BLaER1 treated with 17β-estradiol and CSF1 and Interleukin-3, amounts not matched to agents 10 nM and 100 nM (cell line): ENCODE data around the gene LDB2.

ENCODE experiments used
- H3K27ac ChIP-seq, 11 experiments: shearing (Covaris generic); formaldehyde crosslinking; 2 replicates each; pipeline ENCODE4 v1.8.1; 2022
- H3K27me3 ChIP-seq, 11 experiments: shearing (Covaris generic); formaldehyde crosslinking; 2 replicates each; pipeline ENCODE4 v1.8.1; 2022
- H3K36me3 ChIP-seq, 11 experiments: shearing (Covaris generic); formaldehyde crosslinking; 2 replicates each; pipeline ENCODE4 v1.8.1; 2022
- H3K4me1 ChIP-seq, 10 experiments: shearing (Covaris generic); formaldehyde crosslinking; 2 replicates each; pipeline ENCODE4 v1.8.1; 2022
- H3K4me2 ChIP-seq, 11 experiments: shearing (Covaris generic); formaldehyde crosslinking; 2 replicates each; pipeline ENCODE4 v1.8.1; 2022
- H3K4me3 ChIP-seq, 10 experiments: shearing (Covaris generic); formaldehyde crosslinking; 2 replicates each; pipeline ENCODE4 v1.8.1; 2022
- H3K9ac ChIP-seq, 11 experiments: shearing (Covaris generic); formaldehyde crosslinking; 2 replicates each; pipeline ENCODE4 v1.8.1; 2022
- H3K9me3 ChIP-seq, 11 experiments: shearing (Covaris generic); formaldehyde crosslinking; replicated peaks in 1 of 11; 2 replicates each; pipeline ENCODE4 v1.8.1; 2022
- H4K20me1 ChIP-seq, 11 experiments: shearing (Covaris generic); formaldehyde crosslinking; 2 replicates each; pipeline ENCODE4 v1.8.1; 2022
- Cebpa-rat ChIP-seq, 11 experiments: shearing (Covaris generic); IDR thresholded peaks; 2 replicates each; pipeline ENCODE4 v1.8.1; 2022

LDB2 gene

GRCh38 chr4:16713696-16714095 is 184.7 kb downstream of the LDB2 start:
- no peak overlapping the region for H3K4me2 ChIP-seq
- TF ChIP-seq Cebpa-rat (IDR thresholded peaks at IDR 0.05): no peak
- no peaks in the 10 kb centered on the region for H3K36me3 ChIP-seq
- no peaks in the 10 kb centered on the region for H3K27me3 ChIP-seq
- no peaks in the 10 kb centered on the region for H3K4me1 ChIP-seq
- no peaks in the 10 kb centered on the region for H3K9me3 ChIP-seq
- no peaks in the 10 kb centered on the region for H4K20me1 ChIP-seq
- no peak overlapping the region for H3K27ac ChIP-seq
- H3K4me3 ChIP-seq: no peak overlapping the region
- H3K9ac ChIP-seq: no peak overlapping the region

- no peaks in the 10 kb centered on the region for H3K27me3 ChIP-seq
- H3K36me3 ChIP-seq: no peaks in the 10 kb centered on the region
- no peak for TF ChIP-seq Cebpa-rat (IDR thresholded peaks at IDR 0.05)
- no peaks in the 10 kb centered on the region for H4K20me1 ChIP-seq
- H3K4me2 ChIP-seq: no peak overlapping the region
- H3K27ac ChIP-seq: no peak overlapping the region
- no peak overlapping the region for H3K4me3 ChIP-seq
- H3K9ac ChIP-seq: no peak overlapping the region
- H3K4me1 ChIP-seq: no peaks in the 10 kb centered on the region
- H3K9me3 ChIP-seq: no peaks in the 10 kb centered on the region
Measured at GRCh38 chr4:16713271-16713670, 185.2 kb downstream of the LDB2 start.

- Histone ChIP-seq H3K9me3 (no peaks in the 10 kb centered on the region), H3K27ac (no peak overlapping the region)
Measured at GRCh38 chr4:16710198-16710597, 188.2 kb downstream of the LDB2 start.

GRCh38 chr4:16707874-16708273 is 190.6 kb downstream of the LDB2 start:
- no peaks in the 10 kb centered on the region for H3K36me3 ChIP-seq
- no peak for TF ChIP-seq Cebpa-rat (IDR thresholded peaks at IDR 0.05)
- H3K4me1 ChIP-seq: no peaks in the 10 kb centered on the region
- no peak overlapping the region for H3K4me3 ChIP-seq
- no peak overlapping the region for H3K4me2 ChIP-seq
- no peaks in the 10 kb centered on the region for H3K27me3 ChIP-seq
- no peaks in the 10 kb centered on the region for H4K20me1 ChIP-seq
- H3K9ac ChIP-seq: no peak overlapping the region
- no peak overlapping the region for H3K27ac ChIP-seq
- H3K9me3 ChIP-seq: no peaks in the 10 kb centered on the region

More at GRCh38 chr4:16710198-16710597, 188.2 kb downstream of the LDB2 start:
- H3K4me1 ChIP-seq: no peaks in the 10 kb centered on the region
- no peak overlapping the region for H3K9ac ChIP-seq
- H3K27me3 ChIP-seq: no peaks in the 10 kb centered on the region
- H3K4me3 ChIP-seq: no peak overlapping the region
- H3K4me2 ChIP-seq: no peak overlapping the region
- no peaks in the 10 kb centered on the region for H4K20me1 ChIP-seq
- TF ChIP-seq Cebpa-rat (IDR thresholded peaks at IDR 0.05): no peak
- H3K36me3 ChIP-seq: no peaks in the 10 kb centered on the region

- no peaks in the 10 kb centered on the region for H3K36me3 ChIP-seq
- no peak for TF ChIP-seq Cebpa-rat (IDR thresholded peaks at IDR 0.05)
- no peak overlapping the region for H3K4me2 ChIP-seq
- H4K20me1 ChIP-seq: no peaks in the 10 kb centered on the region
- no peak overlapping the region for H3K9ac ChIP-seq
- H3K4me3 ChIP-seq: no peak overlapping the region
- no peak overlapping the region for H3K27ac ChIP-seq
- no peaks in the 10 kb centered on the region for H3K4me1 ChIP-seq
- H3K27me3 ChIP-seq: no peaks in the 10 kb centered on the region
- no peaks in the 10 kb centered on the region for H3K9me3 ChIP-seq
Measured at GRCh38 chr4:16706251-16706650, 192.2 kb downstream of the LDB2 start.

- Histone ChIP-seq H3K9me3 (no peaks in the 10 kb centered on the region), H3K4me2 (no peak overlapping the region), H3K9ac (no peak overlapping the region), H3K4me3 (no peak overlapping the region), H3K27ac (no peak overlapping the region), H3K36me3 (no peaks in the 10 kb centered on the region), H3K4me1 (no peaks in the 10 kb centered on the region), H4K20me1 (no peaks in the 10 kb centered on the region), H3K27me3 (no peaks in the 10 kb centered on the region)
- no peak for TF ChIP-seq Cebpa-rat (IDR thresholded peaks at IDR 0.05)
Measured at GRCh38 chr4:16705341-16705740, 193.1 kb downstream of the LDB2 start.

GRCh38 chr4:16704489-16704888 is 194.0 kb downstream of the LDB2 start:
- no peaks in the 10 kb centered on the region for H3K36me3 ChIP-seq
- no peak for TF ChIP-seq Cebpa-rat (IDR thresholded peaks at IDR 0.05)
- no peaks in the 10 kb centered on the region for H3K4me1 ChIP-seq
- no peak overlapping the region for H3K9ac ChIP-seq
- no peaks in the 10 kb centered on the region for H4K20me1 ChIP-seq
- no peak overlapping the region for H3K4me2 ChIP-seq
- H3K27me3 ChIP-seq: no peaks in the 10 kb centered on the region
- no peak overlapping the region for H3K27ac ChIP-seq
- H3K9me3 ChIP-seq: no peaks in the 10 kb centered on the region
- H3K4me3 ChIP-seq: no peak overlapping the region

- H3K4me2 ChIP-seq: no peak overlapping the region
- no peak overlapping the region for H3K9ac ChIP-seq
- no peak overlapping the region for H3K4me3 ChIP-seq
- no peaks in the 10 kb centered on the region for H3K9me3 ChIP-seq
- H4K20me1 ChIP-seq: no peaks in the 10 kb centered on the region
- no peaks in the 10 kb centered on the region for H3K4me1 ChIP-seq
- H3K27ac ChIP-seq: no peak overlapping the region
- no peak for TF ChIP-seq Cebpa-rat (IDR thresholded peaks at IDR 0.05)
- H3K27me3 ChIP-seq: no peaks in the 10 kb centered on the region
- no peaks in the 10 kb centered on the region for H3K36me3 ChIP-seq
Measured at GRCh38 chr4:16695896-16696295, 202.5 kb downstream of the LDB2 start.

- H3K27ac ChIP-seq: no peak overlapping the region
Measured at GRCh38 chr4:16694884-16695276, 203.6 kb downstream of the LDB2 start.

GRCh38 chr4:16694173-16694883 is 204.1 kb downstream of the LDB2 start:
- Histone ChIP-seq H3K9me3 (no peaks in the 10 kb centered on the region), H3K4me2 (no peak overlapping the region)

More at GRCh38 chr4:16694884-16695276, 203.6 kb downstream of the LDB2 start:
- Histone ChIP-seq H3K4me3 (no peak overlapping the region), H3K27me3 (no peaks in the 10 kb centered on the region), H3K36me3 (no peaks in the 10 kb centered on the region), H3K9ac (no peak overlapping the region), H3K4me2 (no peak overlapping the region), H4K20me1 (no peaks in the 10 kb centered on the region), H3K9me3 (no peaks in the 10 kb centered on the region), H3K4me1 (no peaks in the 10 kb centered on the region)
- TF ChIP-seq Cebpa-rat (IDR thresholded peaks at IDR 0.05): no peak

More at GRCh38 chr4:16694173-16694883, 204.1 kb downstream of the LDB2 start:
- Histone ChIP-seq H3K4me3 (no peak overlapping the region), H3K27ac (no peak overlapping the region), H3K27me3 (no peaks in the 10 kb centered on the region), H3K9ac (no peak overlapping the region), H3K36me3 (no peaks in the 10 kb centered on the region), H3K4me1 (no peaks in the 10 kb centered on the region), H4K20me1 (no peaks in the 10 kb centered on the region)
- TF ChIP-seq Cebpa-rat (IDR thresholded peaks at IDR 0.05): no peak
